ENCODE measurements around the gene SEPHS1.
A peak's percentile ranks its signal among the peaks of the same experiment; 100 is the strongest.
"Not testable (repeated sequence)": the region's sequence is repeated elsewhere in the genome, so short reads cannot be mapped to it uniquely, and the experiment has no call there.

The SEPHS1 gene

GRCh38 chr10:13338390-13339110 is 9.5 kb downstream of the SEPHS1 start:
- TF ChIP-seq CTCF (IDR thresholded peaks at IDR 0.05; ENCODE audit: insufficient read depth, low read depth, low read length, missing control alignments): no peak
- DNase-seq (ENCODE audit: low read depth): no peak
- no peak overlapping the region for H3K4me3 ChIP-seq (ENCODE audit: low read depth, low read length)

- TF ChIP-seq CTCF (IDR thresholded peaks at IDR 0.05; ENCODE audit: insufficient read depth, low read depth, low read length, missing control alignments): no peak
- no peak for DNase-seq (ENCODE audit: low read depth)
- H3K4me3 ChIP-seq (ENCODE audit: low read depth, low read length): no peak overlapping the region
Measured at GRCh38 chr10:13337827-13338196, 10.3 kb downstream of the SEPHS1 start.

- H3K4me3 ChIP-seq (ENCODE audit: low read depth, low read length): no peak overlapping the region
- peak; percentile 33 for DNase-seq (ENCODE audit: low read depth)
- no peak for TF ChIP-seq CTCF (IDR thresholded peaks at IDR 0.05; ENCODE audit: insufficient read depth, low read depth, low read length, missing control alignments)
Measured at GRCh38 chr10:13337128-13337826, 10.8 kb downstream of the SEPHS1 start.

- peak overlapping the region; percentile 4; the same call in 1 of the 2 replicates for H3K4me3 ChIP-seq (ENCODE audit: low read depth, low read length)
- DNase-seq (ENCODE audit: low read depth): peak; percentile 84
- TF ChIP-seq CTCF (IDR thresholded peaks at IDR 0.05; ENCODE audit: insufficient read depth, low read depth, low read length, missing control alignments): no peak
Measured at GRCh38 chr10:13335881-13336280, 12.2 kb downstream of the SEPHS1 start.

- no peak for DNase-seq (ENCODE audit: low read depth)
- no peak for TF ChIP-seq CTCF (IDR thresholded peaks at IDR 0.05; ENCODE audit: insufficient read depth, low read depth, low read length, missing control alignments)
- no peak overlapping the region for H3K4me3 ChIP-seq (ENCODE audit: low read depth, low read length)
Measured at GRCh38 chr10:13334556-13334955, 13.5 kb downstream of the SEPHS1 start.

GRCh38 chr10:13331646-13332045 is 16.4 kb downstream of the SEPHS1 start:
- no peak for TF ChIP-seq CTCF (IDR thresholded peaks at IDR 0.05; ENCODE audit: insufficient read depth, low read depth, low read length, missing control alignments)

GRCh38 chr10:13330980-13331379 is 17.1 kb downstream of the SEPHS1 start:
- not testable (repeated sequence) for H3K4me3 ChIP-seq (ENCODE audit: low read depth, low read length); DNase-seq (ENCODE audit: low read depth)

More at GRCh38 chr10:13331646-13332045, 16.4 kb downstream of the SEPHS1 start:
- no peak for DNase-seq (ENCODE audit: low read depth)
- H3K4me3 ChIP-seq (ENCODE audit: low read depth, low read length): no peak overlapping the region
